Adrenal gland (tissue), 12 donors: ENCODE results near the gene ATXN7L1. TPM values are rescaled to one million over a fixed set of nuclear protein-coding genes. Genes with fewer than 3 reads are reported as not detected.

ENCODE experiments used
- DNase-seq, 7 donors: peaks; one replicate each; pipeline ENCODE4 v3.0.0-alpha.2; 2019 to 2020
- H3K27ac ChIP-seq, 5 donors: fragments of 200-600 bp; sonication (generic) in 4 of 5; 1 replicate in 3 of 5; 2 replicates in 2 of 5; pipeline versions ENCODE4 v1.5.1 to v1.8.0; 2016 to 2020; ENCODE audit warnings: mild to moderate bottlenecking in 1 of 5
- H3K27me3 ChIP-seq: fragments of 200-600 bp; 2 replicates; pipeline ENCODE4 v1.8.0; 2021
- H3K36me3 ChIP-seq, 2 donors: fragments of 200-600 bp; replicated peaks in 1 of 2; 1 replicate in 1 of 2; 2 replicates in 1 of 2; pipeline versions ENCODE4 v1.5.1 to v1.8.0; 2018 to 2022
- H3K4me1 ChIP-seq, 2 donors: fragments of 200-600 bp; replicated peaks in 1 of 2; 1 replicate in 1 of 2; 2 replicates in 1 of 2; pipeline versions ENCODE4 v1.5.1 to v1.8.0; 2018 to 2021
- H3K4me3 ChIP-seq, 4 donors: fragments of 200-600 bp; sonication (generic) in 3 of 4; one replicate each; pipeline ENCODE4 v1.5.1; 2016 to 2018
- H3K9me3 ChIP-seq, 3 donors: fragments of 200-600 bp; sonication (generic) in 1 of 3; replicated peaks in 1 of 3; 1 replicate in 2 of 3; 2 replicates in 1 of 3; pipeline versions ENCODE4 v1.5.1 to v1.8.0; 2016 to 2021
- POLR2A ChIP-seq, 2 donors: fragments of 450-650 bp; IDR thresholded peaks; one replicate each; pipeline ENCODE4 v1.6.1; 2017; ENCODE audit warnings: antibody characterized with exemption in 2 of 2, mild to moderate bottlenecking in 2 of 2, moderate library complexity in 1 of 2
- WGBS, 4 donors: extraction: QIAGEN DNeasy Blood & Tissue Kit in 2 of 4; methylation state at CpG; one replicate each; pipeline versions ENCODE4 v1.1.5 to v1.1.7; 2013 to 2017; 5-methylcytosine and 5-hydroxymethylcytosine counted together
- intact Hi-C, 2 donors: fragments of 100-400 bp; cut with DNase I; formaldehyde crosslinking; loops; one replicate each; pipeline versions ENCODE4 v1.14.1 to v1.15.0; 2022 to 2023
- polyA plus RNA-seq, 3 donors: library from polyadenylated mRNA; stranded (reverse); fragments of 200-250 nt in 2 of 3; fragments of 350-450 nt in 1 of 3; fragmentation: Illumina TruSeq in 1 of 3; extraction: RNeasy Lipid Tissue Mini Kit (QIAGEN cat#74804) in 1 of 3; gene quantifications; one replicate each; pipeline ENCODE4 v1.2.3, GENCODE V29; 2013 to 2014
- total RNA-seq, 9 donors: library from RNA; depleted of rRNA in 4 of 9; stranded (reverse); fragments of >200 nt in 4 of 9; fragments of 120-200 nt in 1 of 9; fragmentation: NEBNext Ultra II Directional in 1 of 9; extraction: Animal tissue kit (Norgen Biotek cat#: 25700) in 1 of 9; gene quantifications; one replicate each; pipeline versions ENCODE4 v1.1.0 to v1.2.4, GENCODE V29; 2013 to 2023
- TF ChIP-seq, protein P1 (sequence below), 6 experiments: fragments of 450-650 bp in 4 of 6; fragments of 200-600 bp in 2 of 6; sonication (generic) in 1 of 6; IDR thresholded peaks; 1 replicate in 5 of 6; 2 replicates in 1 of 6; pipeline versions ENCODE4 v1.5.1 to v1.8.0; 2016 to 2021; ENCODE audit warnings: antibody characterized with exemption in 6 of 6, mild to moderate bottlenecking in 2 of 6, moderate library complexity in 1 of 6
- donor health status: healthy with polysubstance abuse.
- donor health status: Bipolar disorder and iron deficiency.
- donor health status: DM: yes; HTN: yes; CAD: no.
- donor health status: DM: no; HTN: no; CAD: no.
- donor health status: DM: no; HTN: no; CAD: no.
- donor health status: DM: yes; HTN: yes; CAD: no.

ATXN7L1 gene
- total and polyA plus RNA-seq, 12 donors: 3.6 to 24.6 (median 9.0) TPM

DNA sequence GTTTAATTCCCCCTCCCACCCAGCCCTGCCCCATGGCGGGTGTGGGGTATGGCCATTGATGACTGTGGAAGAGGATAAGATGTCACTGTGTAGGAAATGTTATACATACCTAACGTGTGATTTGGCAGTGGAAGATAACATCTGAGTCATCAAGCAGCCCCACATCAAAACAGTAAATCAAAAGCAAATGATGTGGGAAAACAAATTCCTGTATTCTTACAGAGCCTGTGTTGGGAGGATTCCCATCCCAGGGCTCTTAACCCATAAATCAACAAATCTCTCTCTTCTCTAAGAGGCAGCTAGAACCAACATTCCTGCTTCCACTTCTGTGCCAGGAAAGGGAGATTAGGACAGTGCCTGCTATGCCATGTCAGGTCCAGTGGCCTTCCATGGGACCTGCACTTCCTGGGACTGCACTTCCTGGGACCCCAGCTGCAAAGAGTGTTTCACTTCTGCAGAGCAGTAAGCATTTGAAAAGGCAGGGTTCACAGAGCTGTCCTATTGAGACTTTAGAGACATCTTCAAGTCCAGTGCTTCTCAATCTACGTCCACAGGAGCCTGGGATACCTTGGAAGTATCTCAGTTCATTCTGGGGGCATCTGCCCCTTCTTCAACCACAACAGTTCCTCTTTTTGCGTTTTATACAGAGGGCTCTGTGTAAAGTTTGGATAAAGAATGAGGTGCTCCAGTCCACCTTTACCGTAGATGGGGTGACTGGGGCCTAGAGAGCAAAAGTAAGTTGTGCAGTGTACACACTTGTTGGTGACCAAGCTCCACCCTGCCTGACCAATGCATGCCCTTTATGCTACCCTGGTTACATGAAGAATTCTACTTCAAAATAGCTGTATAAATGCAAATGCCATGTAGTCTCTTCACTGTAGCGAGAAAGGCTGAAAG, 45.7 kb downstream of the ATXN7L1 start:
- DNase-seq: peak in 6 of 7 donors; percentile 36 to 78 (median 56)
- Histone ChIP-seq H3K9me3 (no peaks in the 10 kb centered on the region), H3K4me1 (peaks cover 15 to 18% of the 10 kb centered on the region in 2 donors), H3K27me3 (no peaks in the 10 kb centered on the region), H3K27ac (peak overlapping the region in 4 of 5 donors; percentile 0 to 75 (median 48)), H3K4me3 (no peak overlapping the region), H3K36me3 (no peaks in the 10 kb centered on the region)
- 50 to 67% (median 63%) methylated on average over 6 of the region's 6 CpGs for WGBS, 4 donors
- intact Hi-C loops: loop anchor here in 1 of 2 donors (5.0 kb wide), 1 partner anchor 68 kb away; no protein-coding TSS in a partner anchor
- TF ChIP-seq, protein P1, sequence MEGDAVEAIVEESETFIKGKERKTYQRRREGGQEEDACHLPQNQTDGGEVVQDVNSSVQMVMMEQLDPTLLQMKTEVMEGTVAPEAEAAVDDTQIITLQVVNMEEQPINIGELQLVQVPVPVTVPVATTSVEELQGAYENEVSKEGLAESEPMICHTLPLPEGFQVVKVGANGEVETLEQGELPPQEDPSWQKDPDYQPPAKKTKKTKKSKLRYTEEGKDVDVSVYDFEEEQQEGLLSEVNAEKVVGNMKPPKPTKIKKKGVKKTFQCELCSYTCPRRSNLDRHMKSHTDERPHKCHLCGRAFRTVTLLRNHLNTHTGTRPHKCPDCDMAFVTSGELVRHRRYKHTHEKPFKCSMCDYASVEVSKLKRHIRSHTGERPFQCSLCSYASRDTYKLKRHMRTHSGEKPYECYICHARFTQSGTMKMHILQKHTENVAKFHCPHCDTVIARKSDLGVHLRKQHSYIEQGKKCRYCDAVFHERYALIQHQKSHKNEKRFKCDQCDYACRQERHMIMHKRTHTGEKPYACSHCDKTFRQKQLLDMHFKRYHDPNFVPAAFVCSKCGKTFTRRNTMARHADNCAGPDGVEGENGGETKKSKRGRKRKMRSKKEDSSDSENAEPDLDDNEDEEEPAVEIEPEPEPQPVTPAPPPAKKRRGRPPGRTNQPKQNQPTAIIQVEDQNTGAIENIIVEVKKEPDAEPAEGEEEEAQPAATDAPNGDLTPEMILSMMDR (IDR thresholded peaks at IDR 0.05): no peak
- TF ChIP-seq POLR2A (IDR thresholded peaks at IDR 0.05): no peak

DNA sequence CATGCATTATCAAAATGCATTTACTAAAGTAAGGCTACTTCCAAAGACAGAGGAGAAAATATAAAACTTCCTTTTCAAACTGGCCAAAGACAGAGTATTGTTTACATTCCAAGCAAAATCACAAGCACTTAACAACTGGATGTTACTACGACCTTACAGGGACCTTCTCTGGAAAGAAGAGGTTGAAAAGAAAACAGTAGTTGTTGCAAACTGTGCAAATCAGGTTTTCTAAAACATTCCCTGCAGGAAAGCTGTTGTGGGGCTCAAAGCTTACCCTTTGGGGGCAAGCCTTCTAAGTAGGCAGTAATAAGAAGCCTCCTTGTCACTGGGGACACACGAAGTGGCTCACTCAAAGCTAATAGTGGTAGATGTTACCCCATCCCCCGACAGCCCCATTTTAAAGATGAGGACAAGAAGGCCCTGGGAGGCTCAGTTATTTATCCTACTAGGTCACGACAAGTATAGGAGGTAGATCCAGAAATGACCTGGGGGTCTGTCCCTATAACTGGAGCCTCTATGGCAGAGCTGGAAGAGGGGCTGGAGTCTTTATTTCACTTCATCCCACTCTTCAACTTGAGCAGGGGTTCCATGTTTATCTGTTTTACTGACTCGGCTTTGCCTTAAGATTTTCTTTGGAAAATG, 46.6 kb downstream of the ATXN7L1 start:
- Histone ChIP-seq H3K9me3 (no peaks in the 10 kb centered on the region), H3K36me3 (no peaks in the 10 kb centered on the region), H3K4me3 (no peak overlapping the region), H3K27me3 (no peaks in the 10 kb centered on the region), H3K4me1 (peaks cover 15 to 18% of the 10 kb centered on the region in 2 donors), H3K27ac (peak overlapping the region in 4 of 5 donors; percentile 0 to 75 (median 48))
- DNase-seq: no peak
- intact Hi-C loops: loop anchor here in 1 of 2 donors (5.0 kb wide), 1 partner anchor 68 kb away; no protein-coding TSS in a partner anchor
- TF ChIP-seq, protein P1 (IDR thresholded peaks at IDR 0.05): no peak
- no peak for TF ChIP-seq POLR2A (IDR thresholded peaks at IDR 0.05)
- 75 to 80% (median 79%) methylated on average over 5 of the region's 5 CpGs for WGBS, 4 donors

DNA sequence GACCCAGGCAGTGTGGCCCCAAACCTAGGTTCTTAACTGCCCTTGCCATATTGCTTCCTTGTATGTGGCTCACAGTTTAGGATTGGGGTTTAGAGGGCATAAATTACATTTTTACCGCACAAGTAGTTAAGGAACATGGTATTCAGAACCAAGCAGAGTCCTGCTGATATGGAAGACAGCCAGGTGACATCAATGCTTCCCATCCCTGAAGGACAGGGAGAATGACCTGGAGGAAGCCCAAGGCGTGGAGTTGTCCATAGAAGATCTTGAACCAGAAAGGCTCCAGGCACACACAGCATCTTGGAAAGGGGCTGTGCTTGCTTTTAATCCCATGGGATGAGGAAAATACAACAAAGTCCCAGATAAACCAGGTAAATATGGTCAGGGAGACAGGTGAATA, 48.3 kb downstream of the ATXN7L1 start:
- DNase-seq: peak in 1 of 7 donors; percentile 27
- H3K27me3 ChIP-seq: no peaks in the 10 kb centered on the region
- peaks cover 15 to 18% of the 10 kb centered on the region in 2 donors for H3K4me1 ChIP-seq
- no peaks in the 10 kb centered on the region for H3K36me3 ChIP-seq
- H3K4me3 ChIP-seq: no peak overlapping the region
- TF ChIP-seq POLR2A (IDR thresholded peaks at IDR 0.05): no peak
- TF ChIP-seq, protein P1 (IDR thresholded peaks at IDR 0.05): no peak
- H3K9me3 ChIP-seq: no peaks in the 10 kb centered on the region
- 61 to 65% (median 65%) methylated on average over 2 of the region's 2 CpGs for WGBS, 4 donors
- peak overlapping the region in 1 of 5 donors; percentile 10 for H3K27ac ChIP-seq
- intact Hi-C loops: no loop called here
